Uterus (tissue), 4 donors: ENCODE data around the gene HDLBP. TPM values are rescaled to one million over a fixed set of nuclear protein-coding genes. Genes with fewer than 3 reads are reported as not detected.

Source experiments
- DNase-seq, 2 donors: peaks; one replicate each; pipeline ENCODE4 v3.0.0-alpha.2; 2019 to 2020
- H3K27ac ChIP-seq, 2 donors: fragments of 200-600 bp; sonication (generic); 1 replicate in 1 of 2; 2 replicates in 1 of 2; pipeline ENCODE4 v1.5.1; 2016 to 2018
- H3K27me3 ChIP-seq, 2 donors: fragments of 200-600 bp; sonication (generic); one replicate each; pipeline ENCODE4 v1.5.1; 2018 to 2019; ENCODE audit warnings: control low read depth in 1 of 2
- H3K36me3 ChIP-seq, 2 donors: fragments of 200-600 bp; sonication (generic); one replicate each; pipeline ENCODE4 v1.5.1; 2019; ENCODE audit warnings: control low read depth in 1 of 2
- H3K4me1 ChIP-seq, 2 donors: fragments of 200-600 bp; sonication (generic); one replicate each; pipeline ENCODE4 v1.5.1; 2018 to 2019; ENCODE audit warnings: control low read depth in 1 of 2
- H3K4me3 ChIP-seq, 2 donors: fragments of 200-600 bp; sonication (generic); 1 replicate in 1 of 2; 2 replicates in 1 of 2; pipeline ENCODE4 v1.5.1; 2018 to 2019; ENCODE audit warnings: mild to moderate bottlenecking in 1 of 2
- H3K9me3 ChIP-seq, 2 donors: fragments of 200-600 bp; sonication (generic); one replicate each; pipeline ENCODE4 v1.5.1; 2019; ENCODE audit warnings: control low read depth in 1 of 2
- POLR2A ChIP-seq, 2 donors: fragments of 450-650 bp; IDR thresholded peaks; one replicate each; pipeline ENCODE4 v1.6.1; 2016; ENCODE audit warnings: antibody characterized with exemption in 2 of 2, mild to moderate bottlenecking in 1 of 2, moderate library complexity in 1 of 2
- intact Hi-C: fragments of 100-400 bp; cut with DNase I; formaldehyde crosslinking; loops from one replicate; pipeline ENCODE4 v1.15.1; 2023; ENCODE audit warnings: low total_unique reads
- total RNA-seq, 4 donors: library from RNA; depleted of rRNA in 3 of 4; stranded (reverse); fragments of >200 nt in 3 of 4; gene quantifications; one replicate each; pipeline versions ENCODE4 v1.1.0 to v1.2.4, GENCODE V29; 2014 to 2023
- TF ChIP-seq, protein P1 (sequence below), 4 experiments: fragments of 200-600 bp in 2 of 4; fragments of 450-650 bp in 2 of 4; sonication (generic) in 2 of 4; IDR thresholded peaks; one replicate each; pipeline ENCODE4 v1.5.1; 2016 to 2019; ENCODE audit warnings: antibody characterized with exemption in 4 of 4, mild to moderate bottlenecking in 2 of 4, moderate library complexity in 1 of 4
- donor health status: DM: yes; HTN: yes; CAD: no.

Gene HDLBP
- total RNA-seq, 4 donors from 2014 or later = 226 to 1,465 (median 466) TPM

GRCh38 chr2:241271706-241272302 lies 43.7 kb downstream of the HDLBP start:
- peak; percentile 78 to 81 for DNase-seq
- peaks cover 4 to 12% of the 10 kb centered on the region in 2 donors for H3K4me1 ChIP-seq
- intact Hi-C loops = loop anchor here (5.0 kb wide), 1 partner anchor 85 kb away; the partner anchor contains the start of gene FARP2

DNA sequence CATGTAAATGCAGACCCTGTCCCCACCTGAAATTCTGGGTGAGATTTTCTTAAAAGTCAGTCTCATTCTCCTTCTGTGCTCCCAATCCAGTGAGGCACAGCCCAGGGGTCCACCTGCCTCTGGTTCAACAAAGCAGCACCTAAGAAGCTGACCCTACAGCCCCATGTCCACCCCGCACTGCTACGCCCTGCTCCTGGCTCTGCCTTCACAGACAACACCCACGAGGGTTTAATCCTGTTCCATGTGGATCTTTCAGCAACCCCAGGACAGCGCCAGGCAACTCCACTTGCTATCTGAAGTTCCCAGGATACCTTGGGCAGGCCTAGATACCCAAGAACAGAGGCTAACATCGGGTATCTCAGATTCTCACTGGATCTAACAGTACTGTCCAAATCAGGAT lies 44.9 kb downstream of the HDLBP start:
- H3K4me1 ChIP-seq = peaks cover 4 to 12% of the 10 kb centered on the region in 2 donors
- TF ChIP-seq POLR2A (IDR thresholded peaks at IDR 0.05) = no peak
- TF ChIP-seq, protein P1, sequence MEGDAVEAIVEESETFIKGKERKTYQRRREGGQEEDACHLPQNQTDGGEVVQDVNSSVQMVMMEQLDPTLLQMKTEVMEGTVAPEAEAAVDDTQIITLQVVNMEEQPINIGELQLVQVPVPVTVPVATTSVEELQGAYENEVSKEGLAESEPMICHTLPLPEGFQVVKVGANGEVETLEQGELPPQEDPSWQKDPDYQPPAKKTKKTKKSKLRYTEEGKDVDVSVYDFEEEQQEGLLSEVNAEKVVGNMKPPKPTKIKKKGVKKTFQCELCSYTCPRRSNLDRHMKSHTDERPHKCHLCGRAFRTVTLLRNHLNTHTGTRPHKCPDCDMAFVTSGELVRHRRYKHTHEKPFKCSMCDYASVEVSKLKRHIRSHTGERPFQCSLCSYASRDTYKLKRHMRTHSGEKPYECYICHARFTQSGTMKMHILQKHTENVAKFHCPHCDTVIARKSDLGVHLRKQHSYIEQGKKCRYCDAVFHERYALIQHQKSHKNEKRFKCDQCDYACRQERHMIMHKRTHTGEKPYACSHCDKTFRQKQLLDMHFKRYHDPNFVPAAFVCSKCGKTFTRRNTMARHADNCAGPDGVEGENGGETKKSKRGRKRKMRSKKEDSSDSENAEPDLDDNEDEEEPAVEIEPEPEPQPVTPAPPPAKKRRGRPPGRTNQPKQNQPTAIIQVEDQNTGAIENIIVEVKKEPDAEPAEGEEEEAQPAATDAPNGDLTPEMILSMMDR (IDR thresholded peaks at IDR 0.05) = no peak
- no peaks in the 10 kb centered on the region for H3K36me3 ChIP-seq
- H3K9me3 ChIP-seq = no peaks in the 10 kb centered on the region
- H3K27ac ChIP-seq = peak overlapping the region in 1 of 2 donors; percentile 95
- DNase-seq = no peak
- intact Hi-C loops = loop anchor here (5.0 kb wide), 1 partner anchor 87 kb away; the partner anchor contains the start of gene FARP2
- H3K4me3 ChIP-seq = no peak overlapping the region
- no peaks in the 10 kb centered on the region for H3K27me3 ChIP-seq

More at GRCh38 chr2:241271706-241272302, 43.7 kb downstream of the HDLBP start:
- H3K36me3 ChIP-seq = no peaks in the 10 kb centered on the region
- peak overlapping the region; percentile 58 to 100 for H3K4me3 ChIP-seq
- H3K27me3 ChIP-seq = no peaks in the 10 kb centered on the region
- H3K27ac ChIP-seq = peak overlapping the region; percentile 95 to 97
- TF ChIP-seq, protein P1 (IDR thresholded peaks at IDR 0.05) = no peak
- peak; percentile 22 to 59 for TF ChIP-seq POLR2A (IDR thresholded peaks at IDR 0.05)
- no peaks in the 10 kb centered on the region for H3K9me3 ChIP-seq

DNA sequence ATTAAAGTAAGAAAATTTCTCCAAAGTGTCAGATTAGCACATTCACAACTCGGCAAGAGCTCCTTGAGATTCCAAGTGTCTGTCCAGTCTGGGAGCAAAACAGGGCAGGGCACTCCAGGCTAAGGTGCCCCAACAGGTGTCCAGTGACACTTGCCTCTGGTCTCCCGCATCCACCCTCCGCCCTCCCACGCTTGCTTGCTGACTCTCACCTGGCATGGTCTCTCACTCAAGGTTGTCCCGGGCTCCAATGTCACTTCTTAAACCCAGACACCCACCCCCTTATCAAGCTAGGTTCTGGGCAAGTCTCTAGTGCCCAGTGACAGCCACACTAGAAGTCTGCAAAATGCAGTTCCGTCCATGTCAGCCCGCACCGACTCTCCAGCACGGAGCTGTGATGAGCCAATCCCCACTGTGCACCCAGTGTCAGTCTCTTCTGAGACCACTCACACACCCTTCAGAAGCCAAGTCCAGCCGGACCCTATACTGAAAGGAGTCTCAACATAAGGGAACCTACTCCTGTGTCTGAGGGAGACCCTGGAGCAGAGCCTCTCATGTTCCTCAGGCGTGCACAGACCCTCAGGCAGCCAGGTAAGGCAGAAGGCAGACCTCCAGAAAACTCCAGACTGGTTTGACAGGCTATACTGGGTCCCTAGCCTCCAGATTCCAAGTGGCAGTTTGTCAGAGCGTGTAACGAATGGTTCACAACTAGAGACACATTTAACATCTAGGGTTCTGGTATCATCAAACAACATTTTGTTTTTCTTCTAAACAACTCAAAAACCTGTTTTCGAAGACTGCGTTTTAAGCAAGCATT lies 45.6 kb downstream of the HDLBP start:
- no peak overlapping the region for H3K27ac ChIP-seq
- TF ChIP-seq, protein P1 (IDR thresholded peaks at IDR 0.05) = no peak
- no peak for TF ChIP-seq POLR2A (IDR thresholded peaks at IDR 0.05)
- no peaks in the 10 kb centered on the region for H3K9me3 ChIP-seq
- intact Hi-C loops = loop anchor here (5.0 kb wide), 1 partner anchor 87 kb away; the partner anchor contains the start of gene FARP2
- H3K36me3 ChIP-seq = no peaks in the 10 kb centered on the region
- peaks cover 4 to 12% of the 10 kb centered on the region in 2 donors for H3K4me1 ChIP-seq
- no peak overlapping the region for H3K4me3 ChIP-seq
- no peak for DNase-seq
- H3K27me3 ChIP-seq = no peaks in the 10 kb centered on the region

GRCh38 chr2:241268716-241269445 lies 46.6 kb downstream of the HDLBP start:
- no peaks in the 10 kb centered on the region for H3K9me3 ChIP-seq
- no peaks in the 10 kb centered on the region for H3K27me3 ChIP-seq
- H3K36me3 ChIP-seq = no peaks in the 10 kb centered on the region
- intact Hi-C loops = no loop called here
- TF ChIP-seq, protein P1 (IDR thresholded peaks at IDR 0.05) = no peak
- TF ChIP-seq POLR2A (IDR thresholded peaks at IDR 0.05) = no peak
- H3K4me3 ChIP-seq = no peak overlapping the region
- DNase-seq = no peak
- peaks cover 4 to 12% of the 10 kb centered on the region in 2 donors for H3K4me1 ChIP-seq
- no peak overlapping the region for H3K27ac ChIP-seq
